ENCODE measurements around the gene RNF34. TPM values are rescaled to one million over a fixed set of nuclear protein-coding genes. Genes with fewer than 3 reads are reported as not detected.

The RNF34 gene
- total RNA-seq, 2 experiments from 2014 or later, result 60.6 to 63.1 TPM

DNA sequence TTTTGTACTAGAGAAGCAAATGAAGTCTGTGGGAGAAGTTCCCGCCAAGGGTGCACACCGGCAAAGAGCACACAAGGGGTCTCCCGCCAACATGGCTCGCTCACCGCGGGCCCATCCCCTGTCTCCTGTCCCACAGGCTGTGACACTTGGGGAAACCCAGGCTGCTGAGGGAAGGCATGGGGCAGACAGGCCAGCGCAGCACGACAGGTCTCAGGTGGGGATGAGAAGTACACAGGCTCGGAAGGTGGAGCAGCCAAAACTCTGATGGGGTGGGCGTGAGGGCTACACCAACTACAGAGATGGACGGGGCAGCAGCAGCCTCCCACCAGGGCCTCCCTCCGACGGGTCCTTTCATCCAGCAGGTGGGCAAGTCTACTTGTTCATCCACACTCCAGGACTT is 64.4 kb downstream of the RNF34 start:
- TF ChIP-seq, protein P1, sequence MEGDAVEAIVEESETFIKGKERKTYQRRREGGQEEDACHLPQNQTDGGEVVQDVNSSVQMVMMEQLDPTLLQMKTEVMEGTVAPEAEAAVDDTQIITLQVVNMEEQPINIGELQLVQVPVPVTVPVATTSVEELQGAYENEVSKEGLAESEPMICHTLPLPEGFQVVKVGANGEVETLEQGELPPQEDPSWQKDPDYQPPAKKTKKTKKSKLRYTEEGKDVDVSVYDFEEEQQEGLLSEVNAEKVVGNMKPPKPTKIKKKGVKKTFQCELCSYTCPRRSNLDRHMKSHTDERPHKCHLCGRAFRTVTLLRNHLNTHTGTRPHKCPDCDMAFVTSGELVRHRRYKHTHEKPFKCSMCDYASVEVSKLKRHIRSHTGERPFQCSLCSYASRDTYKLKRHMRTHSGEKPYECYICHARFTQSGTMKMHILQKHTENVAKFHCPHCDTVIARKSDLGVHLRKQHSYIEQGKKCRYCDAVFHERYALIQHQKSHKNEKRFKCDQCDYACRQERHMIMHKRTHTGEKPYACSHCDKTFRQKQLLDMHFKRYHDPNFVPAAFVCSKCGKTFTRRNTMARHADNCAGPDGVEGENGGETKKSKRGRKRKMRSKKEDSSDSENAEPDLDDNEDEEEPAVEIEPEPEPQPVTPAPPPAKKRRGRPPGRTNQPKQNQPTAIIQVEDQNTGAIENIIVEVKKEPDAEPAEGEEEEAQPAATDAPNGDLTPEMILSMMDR (IDR thresholded peaks at IDR 0.05), result no peak
- Histone ChIP-seq H3K27me3 (ENCODE audit: control insufficient read depth in 1 of 2, insufficient read depth in 2 of 2, low read length in 2 of 2) (no peaks in the 10 kb centered on the region), H3K9me3 (ENCODE audit: control insufficient read depth in 1 of 2, insufficient read depth in 1 of 2, low read length in 2 of 2) (no peaks in the 10 kb centered on the region), H3K27ac (ENCODE audit: low read depth in 1 of 2, low read length in 2 of 2) (no peak overlapping the region), H3K36me3 (ENCODE audit: insufficient read depth, low read length) (peaks cover 4% of the 10 kb centered on the region), H3K4me3 (ENCODE audit: low read length) (no peak overlapping the region), H3K4me1 (ENCODE audit: insufficient read depth, low read length) (peaks cover 45% of the 10 kb centered on the region)
- peaks cover 50% of the 10 kb centered on the region for H3K4me1 Mint-ChIP-seq (ENCODE audit: low read depth)
- DNase-seq (no peak), ATAC-seq (ENCODE audit: poor library complexity) (no peak)
- CTCF ChIA-PET, result interaction anchor here (0.5 kb wide), 1 partner anchor 31 kb away, joined by 3 read pairs; no protein-coding TSS in a partner anchor
- no peaks in the 10 kb centered on the region for H3K27me3 Mint-ChIP-seq
- no peaks in the 10 kb centered on the region for H3K9me3 Mint-ChIP-seq
- no peak overlapping the region for H3K27ac Mint-ChIP-seq
- intact Hi-C loops (cut with DNase I, micrococcal nuclease), result no loop called here
- peak overlapping the region; percentile 15 for H3K4me3 Mint-ChIP-seq
- peaks cover 7% of the 10 kb centered on the region for H3K36me3 Mint-ChIP-seq (ENCODE audit: low read depth)
- POLR2A ChIA-PET, result interaction anchor here (0.6 kb wide), 1 partner anchor 29 kb away, joined by 3 read pairs; no protein-coding TSS in a partner anchor

GRCh38 chr12:121465921-121466793 is 66.2 kb downstream of the RNF34 start:
- TF ChIP-seq, protein P1 (IDR thresholded peaks at IDR 0.05), result no peak
- Histone ChIP-seq H3K4me1 (ENCODE audit: insufficient read depth, low read length) (peaks cover 42% of the 10 kb centered on the region), H3K9me3 (ENCODE audit: control insufficient read depth in 1 of 2, insufficient read depth in 1 of 2, low read length in 2 of 2) (no peaks in the 10 kb centered on the region), H3K4me3 (ENCODE audit: low read length) (peak overlapping the region; percentile 68), H3K27me3 (ENCODE audit: control insufficient read depth in 1 of 2, insufficient read depth in 2 of 2, low read length in 2 of 2) (no peaks in the 10 kb centered on the region), H3K27ac (ENCODE audit: low read depth in 1 of 2, low read length in 2 of 2) (no peak overlapping the region), H3K36me3 (ENCODE audit: insufficient read depth, low read length) (peaks cover 4% of the 10 kb centered on the region)
- ChIA-PET CTCF (interaction anchor here (1.4 kb wide), 2 partner anchors 13 to 23 kb away, joined by 3 to 5 read pairs; no protein-coding TSS in a partner anchor), POLR2A (interaction anchor here (1.2 kb wide), 1 partner anchor 66 kb away, joined by 3 read pairs; the partner anchor contains the start of gene RNF34)
- Mint-ChIP-seq H3K27ac (peak overlapping the region; percentile 90), H3K36me3 (ENCODE audit: low read depth) (peaks cover 7% of the 10 kb centered on the region), H3K9me3 (no peaks in the 10 kb centered on the region), H3K4me3 (peak overlapping the region; percentile 94), H3K4me1 (ENCODE audit: low read depth) (peaks cover 47% of the 10 kb centered on the region), H3K27me3 (no peaks in the 10 kb centered on the region)
- intact Hi-C loops (cut with DNase I, micrococcal nuclease), result loop anchor here in 1 of 2 experiments (5.0 kb wide), 2 partner anchors 114 to 1506 kb away; partner anchors contain the start of gene ANAPC5
- ATAC-seq (ENCODE audit: poor library complexity) (no peak), DNase-seq (peak in 12 of 14 experiments; percentile 15 to 71 (median 40))

DNA sequence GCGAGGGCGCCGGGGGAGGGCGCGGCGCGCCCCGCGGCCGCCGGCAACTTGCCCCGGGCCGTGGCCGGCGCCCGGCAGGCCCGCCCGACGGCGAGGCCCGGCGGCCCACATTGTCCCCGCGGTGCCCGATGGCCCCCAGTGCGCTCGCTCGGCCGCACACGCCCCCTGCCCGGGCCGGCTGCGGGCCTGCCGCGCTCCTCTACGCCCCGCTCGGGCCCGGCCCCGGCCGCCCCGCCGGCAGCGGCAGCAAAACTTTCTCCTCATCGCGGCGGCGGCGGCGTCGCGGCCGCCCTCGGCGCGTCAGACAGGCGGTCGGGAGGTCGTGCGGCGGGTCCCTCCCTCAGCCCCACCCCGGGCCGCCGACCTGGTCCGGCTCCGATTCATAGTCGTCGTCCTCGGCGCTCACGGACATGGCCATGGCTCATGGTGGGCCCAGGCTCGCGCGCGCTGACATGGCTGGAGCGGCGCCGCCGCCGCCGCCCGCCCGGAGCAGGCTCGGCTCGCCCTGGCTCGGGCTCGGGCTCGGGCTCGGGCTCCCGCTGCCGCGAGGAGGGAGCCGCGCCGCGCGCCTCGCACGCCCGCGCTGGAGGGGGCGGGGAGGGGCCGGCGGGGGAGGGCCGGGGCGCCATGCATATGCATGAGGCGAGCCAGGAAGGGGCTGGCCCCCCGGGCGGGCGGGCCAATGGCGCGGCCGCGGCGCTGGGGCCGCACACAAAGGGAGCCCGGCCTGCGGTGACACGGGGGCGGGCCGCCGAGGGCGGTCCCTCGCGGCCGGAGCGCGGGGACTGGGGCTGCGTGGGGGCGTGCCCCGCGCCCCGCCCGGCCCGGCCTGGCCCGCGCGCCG is 67.1 kb downstream of the RNF34 start:
- DNase-seq, result peak; percentile 73 to 95 (median 88)
- H3K4me1 ChIP-seq (ENCODE audit: insufficient read depth, low read length), result peaks cover 35% of the 10 kb centered on the region
- Mint-ChIP-seq H3K4me3 (no peak overlapping the region), H3K27ac (no peak overlapping the region), H3K36me3 (ENCODE audit: low read depth) (peaks cover 7% of the 10 kb centered on the region), H3K4me1 (ENCODE audit: low read depth) (peaks cover 41% of the 10 kb centered on the region), H3K27me3 (no peaks in the 10 kb centered on the region), H3K9me3 (no peaks in the 10 kb centered on the region)
- ChIA-PET CTCF (interaction anchor here (1.4 kb wide), 1 partner anchor 24 kb away, joined by 3 read pairs; no protein-coding TSS in a partner anchor), POLR2A (interaction anchor here (1.2 kb wide), 1 partner anchor 67 kb away, joined by 3 read pairs; the partner anchor contains the start of gene RNF34)
- peak; percentile 87 for ATAC-seq (ENCODE audit: poor library complexity)
- H3K9me3 ChIP-seq (ENCODE audit: control insufficient read depth in 1 of 2, insufficient read depth in 1 of 2, low read length in 2 of 2), result no peaks in the 10 kb centered on the region
- TF ChIP-seq, protein P1 (IDR thresholded peaks at IDR 0.05), result no peak
- H3K27me3 ChIP-seq (ENCODE audit: control insufficient read depth in 1 of 2, insufficient read depth in 2 of 2, low read length in 2 of 2), result no peaks in the 10 kb centered on the region
- H3K27ac ChIP-seq (ENCODE audit: low read depth in 1 of 2, low read length in 2 of 2), result peak overlapping the region in 1 of 2 donors; percentile 21
- peak overlapping the region; percentile 68 for H3K4me3 ChIP-seq (ENCODE audit: low read length)
- intact Hi-C loops (cut with DNase I, micrococcal nuclease), result loop anchor here in 1 of 2 experiments (1.0 to 5.0 kb wide), 4 partner anchors 67 to 1505 kb away; partner anchors contain the start of genes ANAPC5, ORAI1 and RNF34
- peaks cover 4% of the 10 kb centered on the region for H3K36me3 ChIP-seq (ENCODE audit: insufficient read depth, low read length)

Data from CD4-positive, alpha-beta T cell (primary cell).